ENCODE measurements around the gene PTPRF.

Gene PTPRF

DNA sequence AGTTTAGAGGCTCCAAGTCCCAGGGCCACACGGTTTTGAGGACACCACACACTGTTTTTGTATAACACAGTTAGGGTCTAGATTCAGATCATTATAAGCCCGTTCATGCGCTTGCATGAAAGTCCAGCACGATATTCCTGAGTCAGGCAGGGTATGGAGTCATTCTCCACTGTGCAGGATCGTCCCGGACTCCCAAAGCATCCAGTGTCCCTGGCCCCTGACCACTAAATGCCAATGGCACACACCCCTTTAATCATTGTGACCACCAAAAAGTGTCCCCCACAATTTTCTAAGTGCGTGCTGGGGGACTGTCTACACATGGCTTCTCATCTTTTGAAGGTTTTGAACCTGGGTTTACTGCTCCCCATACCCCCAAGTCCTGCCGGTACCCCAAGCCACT, 27.1 kb upstream of the PTPRF start:
- Histone ChIP-seq H3K36me3 (ENCODE audit: low read depth) (no peaks in the 10 kb centered on the region), H3K9me3 (ENCODE audit: severe bottlenecking) (no peaks in the 10 kb centered on the region), H3K27ac (ENCODE audit: poor library complexity, severe bottlenecking) (no peak overlapping the region), H3K4me1 (ENCODE audit: insufficient read depth, poor library complexity, severe bottlenecking) (peaks cover 5% of the 10 kb centered on the region), H3K4me3 (ENCODE audit: severe bottlenecking) (no peak overlapping the region), H3K27me3 (ENCODE audit: insufficient read depth, poor library complexity, severe bottlenecking) (no peaks in the 10 kb centered on the region)
- no peak for TF ChIP-seq CTCF (IDR thresholded peaks at IDR 0.05; ENCODE audit: poor library complexity, severe bottlenecking)
- DNase-seq (ENCODE audit: low spot score): no peak
- ATAC-seq (ENCODE audit: low read depth): no peak

DNA sequence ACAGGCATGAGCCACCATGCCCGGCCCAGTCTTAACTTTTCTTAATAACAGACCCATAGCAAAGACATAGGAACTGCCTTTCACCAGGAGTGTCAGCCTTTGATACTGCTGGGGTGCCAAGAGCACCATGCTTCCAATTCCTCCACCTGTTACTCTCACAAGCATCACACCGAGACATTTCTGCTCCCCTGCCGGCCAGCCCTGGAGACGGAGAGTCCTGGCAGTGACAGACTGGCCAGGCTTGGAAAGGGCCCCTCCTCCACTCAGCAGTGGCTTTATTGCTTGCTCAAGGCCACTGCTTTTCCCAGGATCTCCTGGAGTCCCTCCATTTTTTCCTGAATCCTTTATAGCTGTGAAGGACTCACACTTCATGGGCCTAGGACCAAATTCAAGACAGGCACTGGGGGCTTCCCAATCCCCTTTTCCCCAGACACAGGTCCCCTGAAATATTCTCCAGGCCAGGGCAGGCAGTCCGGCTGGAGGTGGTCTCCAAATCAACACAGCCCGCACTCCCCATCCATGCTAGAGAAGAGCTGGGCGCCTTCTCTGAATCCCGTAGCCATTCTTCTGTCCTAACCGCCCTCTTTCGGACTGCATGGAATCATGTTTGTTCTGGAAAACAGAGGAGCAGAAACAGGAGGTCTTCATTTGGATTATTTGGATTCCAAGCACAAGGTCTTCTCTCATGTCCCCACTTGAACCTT, 25.5 kb upstream of the PTPRF start:
- no peak for DNase-seq (ENCODE audit: low spot score)
- TF ChIP-seq CTCF (IDR thresholded peaks at IDR 0.05; ENCODE audit: poor library complexity, severe bottlenecking): no peak
- Histone ChIP-seq H3K9me3 (ENCODE audit: severe bottlenecking) (no peaks in the 10 kb centered on the region), H3K4me1 (ENCODE audit: insufficient read depth, poor library complexity, severe bottlenecking) (peaks cover 13% of the 10 kb centered on the region), H3K27me3 (ENCODE audit: insufficient read depth, poor library complexity, severe bottlenecking) (no peaks in the 10 kb centered on the region), H3K4me3 (ENCODE audit: severe bottlenecking) (no peak overlapping the region), H3K27ac (ENCODE audit: poor library complexity, severe bottlenecking) (no peak overlapping the region), H3K36me3 (ENCODE audit: low read depth) (no peaks in the 10 kb centered on the region)
- ATAC-seq (ENCODE audit: low read depth): no peak

- no peaks in the 10 kb centered on the region for H3K9me3 ChIP-seq (ENCODE audit: severe bottlenecking)
- no peak overlapping the region for H3K4me3 ChIP-seq (ENCODE audit: severe bottlenecking)
- ATAC-seq (ENCODE audit: low read depth) (0 out of 3 replicates have a peak, but pooled peaks have one; percentile 17), DNase-seq (ENCODE audit: low spot score) (no peak)
- H3K27me3 ChIP-seq (ENCODE audit: insufficient read depth, poor library complexity, severe bottlenecking): no peaks in the 10 kb centered on the region
- no peak for TF ChIP-seq CTCF (IDR thresholded peaks at IDR 0.05; ENCODE audit: poor library complexity, severe bottlenecking)
- no peaks in the 10 kb centered on the region for H3K36me3 ChIP-seq (ENCODE audit: low read depth)
- peaks cover 13% of the 10 kb centered on the region for H3K4me1 ChIP-seq (ENCODE audit: insufficient read depth, poor library complexity, severe bottlenecking)
- no peak overlapping the region for H3K27ac ChIP-seq (ENCODE audit: poor library complexity, severe bottlenecking)
Observed at GRCh38 chr1:43506233-43506632, 24.4 kb upstream of the PTPRF start.

- no peak for DNase-seq (ENCODE audit: low spot score)
- no peaks in the 10 kb centered on the region for H3K27me3 ChIP-seq (ENCODE audit: insufficient read depth, poor library complexity, severe bottlenecking)
Observed at GRCh38 chr1:43507296-43508295, 23.1 kb upstream of the PTPRF start.

More at GRCh38 chr1:43507296-43508295, 23.1 kb upstream of the PTPRF start:
- Histone ChIP-seq H3K27ac (ENCODE audit: poor library complexity, severe bottlenecking) (no peak overlapping the region), H3K9me3 (ENCODE audit: severe bottlenecking) (no peaks in the 10 kb centered on the region), H3K4me3 (ENCODE audit: severe bottlenecking) (no peak overlapping the region), H3K36me3 (ENCODE audit: low read depth) (no peaks in the 10 kb centered on the region), H3K4me1 (ENCODE audit: insufficient read depth, poor library complexity, severe bottlenecking) (peaks cover 13% of the 10 kb centered on the region)
- ATAC-seq (ENCODE audit: low read depth): no peak
- TF ChIP-seq CTCF (IDR thresholded peaks at IDR 0.05; ENCODE audit: poor library complexity, severe bottlenecking): no peak

Data from RWPE2 (cell line).